HFF-Myc (cell line): ENCODE measurements around the gene REEP1.

Source experiments
- DNase-seq: peaks from one replicate; pipeline ENCODE4 v3.0.0-alpha.2; 2011; ENCODE audit warnings: low read depth; ENCODE audit errors: extremely low read depth
- H3K4me3 ChIP-seq: replicated peaks from 2 replicates; pipeline ENCODE4 v1.5.1; 2011; ENCODE audit warnings: low read depth, mild to moderate bottlenecking, control low read depth, low read length
- TF ChIP-seq, protein P1 (sequence below): IDR thresholded peaks from 2 replicates; pipeline ENCODE4 v1.5.1; 2012; ENCODE audit warnings: mild to moderate bottlenecking, low read depth, low read length, control low read depth; ENCODE audit errors: missing control alignments

REEP1 gene

DNA sequence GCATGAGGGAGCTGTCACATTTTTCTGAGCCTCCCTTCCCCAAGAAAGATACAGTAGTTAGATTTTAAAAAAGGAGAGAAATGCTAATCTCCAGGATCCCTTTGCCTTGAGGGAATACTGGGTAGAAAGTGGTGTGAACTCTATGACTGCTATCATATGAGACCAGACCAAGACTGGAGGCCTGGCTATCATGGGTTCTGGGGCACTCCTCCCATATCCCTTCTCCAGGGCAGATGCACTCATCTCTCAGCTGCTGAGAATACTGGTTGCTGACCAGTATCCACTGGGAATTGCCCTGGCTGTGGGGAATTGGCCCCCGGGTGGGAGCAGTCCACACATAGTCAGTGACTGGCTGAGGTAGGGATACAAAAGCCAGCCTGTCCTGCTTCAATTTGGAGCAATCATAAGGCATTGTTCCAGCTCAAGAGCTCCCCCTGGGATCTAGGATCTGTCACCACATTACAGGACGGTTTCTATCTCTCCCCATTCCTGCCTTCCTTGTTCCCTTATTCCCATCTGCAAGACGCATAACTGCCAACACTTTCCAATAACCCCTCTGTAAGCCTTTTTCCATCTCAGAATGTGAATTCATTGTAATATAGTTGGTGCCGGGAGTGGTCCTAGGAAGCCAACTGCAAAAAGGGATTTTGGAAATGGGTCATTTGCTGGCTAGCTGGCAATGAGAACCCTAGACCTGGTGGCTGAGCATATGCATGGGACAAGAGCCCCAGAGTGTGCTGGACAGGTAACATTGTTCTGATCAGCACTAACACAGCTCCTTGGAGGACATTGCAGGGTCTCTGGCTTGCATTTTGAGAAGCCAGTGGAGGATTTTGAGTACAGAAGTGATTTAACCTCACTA lies 35.4 kb upstream of the REEP1 start:
- no peak overlapping the region for H3K4me3 ChIP-seq
- TF ChIP-seq, protein P1, sequence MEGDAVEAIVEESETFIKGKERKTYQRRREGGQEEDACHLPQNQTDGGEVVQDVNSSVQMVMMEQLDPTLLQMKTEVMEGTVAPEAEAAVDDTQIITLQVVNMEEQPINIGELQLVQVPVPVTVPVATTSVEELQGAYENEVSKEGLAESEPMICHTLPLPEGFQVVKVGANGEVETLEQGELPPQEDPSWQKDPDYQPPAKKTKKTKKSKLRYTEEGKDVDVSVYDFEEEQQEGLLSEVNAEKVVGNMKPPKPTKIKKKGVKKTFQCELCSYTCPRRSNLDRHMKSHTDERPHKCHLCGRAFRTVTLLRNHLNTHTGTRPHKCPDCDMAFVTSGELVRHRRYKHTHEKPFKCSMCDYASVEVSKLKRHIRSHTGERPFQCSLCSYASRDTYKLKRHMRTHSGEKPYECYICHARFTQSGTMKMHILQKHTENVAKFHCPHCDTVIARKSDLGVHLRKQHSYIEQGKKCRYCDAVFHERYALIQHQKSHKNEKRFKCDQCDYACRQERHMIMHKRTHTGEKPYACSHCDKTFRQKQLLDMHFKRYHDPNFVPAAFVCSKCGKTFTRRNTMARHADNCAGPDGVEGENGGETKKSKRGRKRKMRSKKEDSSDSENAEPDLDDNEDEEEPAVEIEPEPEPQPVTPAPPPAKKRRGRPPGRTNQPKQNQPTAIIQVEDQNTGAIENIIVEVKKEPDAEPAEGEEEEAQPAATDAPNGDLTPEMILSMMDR: peak; percentile 72
- no peak for DNase-seq

DNA sequence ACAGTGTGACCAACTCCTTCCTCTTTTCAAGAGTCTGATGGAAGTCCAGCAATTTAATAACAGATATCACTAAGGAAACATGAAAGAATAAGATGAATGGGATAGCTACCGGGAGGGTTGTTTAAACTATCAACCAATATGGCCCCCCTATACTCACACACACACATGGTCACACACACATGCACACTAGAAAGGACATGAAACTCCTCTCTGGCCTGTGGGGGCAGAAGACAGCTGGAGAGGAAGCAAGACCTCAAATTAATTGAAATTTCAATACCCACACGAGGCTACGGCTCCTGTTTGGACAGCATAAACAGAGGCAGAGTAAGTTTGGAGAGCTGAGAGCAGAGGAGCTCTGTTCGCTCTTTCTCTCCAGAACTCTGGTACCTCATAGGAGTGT lies 34.7 kb upstream of the REEP1 start:
- DNase-seq: no peak
- TF ChIP-seq, protein P1: no peak
- H3K4me3 ChIP-seq: no peak overlapping the region

DNA sequence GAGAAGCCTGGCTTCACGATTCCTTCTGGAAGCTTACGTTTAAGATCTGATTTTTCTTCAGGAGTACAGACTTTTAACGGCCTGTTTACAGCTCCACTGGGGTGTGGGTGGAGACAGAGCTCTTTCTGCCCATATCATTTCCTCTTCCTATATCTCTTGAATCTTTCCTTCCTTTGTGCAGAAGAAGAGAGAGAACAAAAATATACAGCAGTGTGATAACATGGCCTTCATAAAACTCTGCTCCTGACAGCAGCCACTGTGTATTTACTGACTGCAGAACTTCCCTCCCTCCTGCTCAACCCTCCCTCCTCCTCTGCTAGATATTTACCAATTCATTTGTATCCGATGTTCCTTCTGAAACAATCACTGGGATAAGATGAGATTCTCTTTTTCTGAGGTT lies 34.1 kb upstream of the REEP1 start:
- no peak overlapping the region for H3K4me3 ChIP-seq
- no peak for DNase-seq
- TF ChIP-seq, protein P1: no peak

DNA sequence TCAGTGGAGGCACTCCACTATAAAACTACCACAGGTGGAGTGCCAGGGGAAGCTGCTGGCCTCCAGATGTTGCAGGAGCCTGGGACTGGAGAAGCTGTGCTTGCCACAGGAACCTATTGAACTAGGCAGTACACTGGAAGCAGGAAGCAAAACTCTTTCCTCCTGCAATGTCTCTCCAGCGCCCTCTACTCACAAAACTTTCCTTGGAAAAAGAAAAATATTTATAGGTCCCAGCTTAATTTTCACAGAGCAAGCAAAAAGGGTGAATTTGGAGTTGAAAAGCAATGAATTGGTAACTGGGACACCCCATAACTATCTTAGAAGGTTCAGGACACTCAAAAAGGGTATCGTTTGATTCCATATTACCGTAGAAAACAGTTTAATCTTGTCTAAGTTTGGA lies 33.2 kb upstream of the REEP1 start:
- no peak overlapping the region for H3K4me3 ChIP-seq
- no peak for DNase-seq
- TF ChIP-seq, protein P1: peak; percentile 27

DNA sequence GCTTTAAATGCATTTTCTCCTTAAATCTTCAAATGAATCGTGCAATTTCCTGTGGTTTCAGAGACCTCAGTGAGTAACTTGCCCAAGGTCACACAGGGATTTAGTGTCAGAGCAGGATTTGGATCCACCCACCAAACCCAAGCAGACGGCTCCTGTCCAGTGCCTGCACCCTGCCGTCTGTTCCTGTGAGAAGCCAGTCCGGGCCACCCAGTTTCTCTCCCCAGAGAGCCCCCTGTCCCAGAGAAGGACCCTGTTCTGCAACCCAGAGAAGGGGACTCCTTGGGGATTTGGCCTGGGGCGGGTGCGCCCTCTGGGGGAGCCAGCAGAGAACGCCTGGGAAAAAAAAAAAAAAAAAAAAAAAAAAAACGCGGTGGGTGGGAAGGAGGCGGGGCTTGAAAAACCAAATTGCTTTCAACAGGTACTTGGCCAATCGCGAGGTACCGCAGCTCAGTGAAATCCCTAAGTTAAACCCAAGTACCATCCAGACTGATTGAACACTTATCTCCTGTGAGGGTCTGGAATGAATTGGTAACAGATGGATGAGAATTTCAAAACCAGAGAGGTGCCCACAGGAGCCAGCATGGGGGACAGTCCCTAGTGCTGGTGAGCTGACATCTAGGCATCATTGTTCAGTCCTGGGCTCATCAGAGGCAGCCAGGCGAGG lies 30.9 kb upstream of the REEP1 start:
- H3K4me3 ChIP-seq: no peak overlapping the region

DNA sequence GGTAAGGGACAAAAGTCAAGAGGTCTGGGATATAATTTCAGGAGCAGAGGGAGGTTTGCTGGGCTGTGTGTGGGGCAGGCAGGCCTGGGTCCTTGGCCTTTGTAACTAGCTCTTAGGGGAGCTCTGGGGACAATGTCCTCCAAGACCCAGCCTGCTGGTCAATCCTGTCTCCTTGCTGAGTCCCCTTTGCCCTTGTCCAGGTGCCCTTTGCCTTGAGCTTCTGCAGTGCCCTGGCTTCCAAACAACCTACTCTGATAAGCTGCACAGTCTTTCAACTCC lies 30.0 kb upstream of the REEP1 start:
- TF ChIP-seq, protein P1: no peak
- no peak for DNase-seq
- H3K4me3 ChIP-seq: no peak overlapping the region

More for the DNA sequence above, 30.9 kb upstream of the REEP1 start:
- DNase-seq: no peak
- TF ChIP-seq, protein P1: peak; percentile 65
